Activated B cell treated with CpG ODN at 0.5 μM for 24 hours (primary cell): Measurements from ENCODE around the gene EIF4EBP3. TPM values are rescaled to one million over a fixed set of nuclear protein-coding genes. Genes with fewer than 3 reads are reported as not detected.
A peak's percentile ranks its signal among the peaks of the same experiment; 100 is the strongest.

Source experiments
- ATAC-seq: fragments of 200-7000 bp; cut with Tn5 transposase; one replicate; pipeline ENCODE4 v1.10.0; 2021; ENCODE audit warnings: low read depth, mild to moderate bottlenecking, moderate library complexity
- CTCF ChIA-PET: fragments of 350-600 bp; sonication (Branson Sonifier 250); formaldehyde crosslinking; loops from one replicate; lab custom pipeline; 2021; ENCODE audit warnings: antibody characterized with exemption; lab: Charles Lee
- POLR2A ChIA-PET: fragments of 350-600 bp; sonication (Branson Sonifier 250); formaldehyde crosslinking; loops from one replicate; lab custom pipeline; 2021; ENCODE audit warnings: antibody characterized with exemption; lab: Charles Lee
- DNase-seq: peaks from one replicate; pipeline ENCODE4 v3.0.0; 2022
- H3K27ac Mint-ChIP-seq: one replicate; pipeline ENCODE4 v1.8.0; 2020; ENCODE audit warnings: mixed read lengths
- H3K27me3 Mint-ChIP-seq: one replicate; pipeline ENCODE4 v1.8.0; 2021; ENCODE audit warnings: mixed read lengths
- H3K36me3 Mint-ChIP-seq: one replicate; pipeline ENCODE4 v1.8.0; 2021; ENCODE audit warnings: low read depth, mixed read lengths
- H3K4me1 Mint-ChIP-seq: one replicate; pipeline ENCODE4 v1.8.0; 2021; ENCODE audit warnings: mixed read lengths
- H3K4me3 Mint-ChIP-seq: one replicate; pipeline ENCODE4 v1.8.0; 2020; ENCODE audit warnings: mild to moderate bottlenecking, mixed read lengths
- H3K9me3 Mint-ChIP-seq: one replicate; pipeline ENCODE4 v1.8.0; 2020; ENCODE audit warnings: mixed read lengths
- CTCF ChIP-seq: fragments of 200-600 bp; IDR thresholded peaks from one replicate; pipeline ENCODE4 v1.8.0; 2022; ENCODE audit warnings: antibody characterized with exemption, mild to moderate bottlenecking
- intact Hi-C: fragments of 100-400 bp; cut with micrococcal nuclease; formaldehyde crosslinking; loops from one replicate; pipeline ENCODE4 v1.15.1; 2024
- total RNA-seq: library from RNA; stranded (reverse); gene quantifications from 2 replicates; pipeline ENCODE4 v1.2.3, GENCODE V29; 2022

Gene EIF4EBP3
- total RNA-seq, 1 donor from 2014 or later, result 14.4 TPM

DNA sequence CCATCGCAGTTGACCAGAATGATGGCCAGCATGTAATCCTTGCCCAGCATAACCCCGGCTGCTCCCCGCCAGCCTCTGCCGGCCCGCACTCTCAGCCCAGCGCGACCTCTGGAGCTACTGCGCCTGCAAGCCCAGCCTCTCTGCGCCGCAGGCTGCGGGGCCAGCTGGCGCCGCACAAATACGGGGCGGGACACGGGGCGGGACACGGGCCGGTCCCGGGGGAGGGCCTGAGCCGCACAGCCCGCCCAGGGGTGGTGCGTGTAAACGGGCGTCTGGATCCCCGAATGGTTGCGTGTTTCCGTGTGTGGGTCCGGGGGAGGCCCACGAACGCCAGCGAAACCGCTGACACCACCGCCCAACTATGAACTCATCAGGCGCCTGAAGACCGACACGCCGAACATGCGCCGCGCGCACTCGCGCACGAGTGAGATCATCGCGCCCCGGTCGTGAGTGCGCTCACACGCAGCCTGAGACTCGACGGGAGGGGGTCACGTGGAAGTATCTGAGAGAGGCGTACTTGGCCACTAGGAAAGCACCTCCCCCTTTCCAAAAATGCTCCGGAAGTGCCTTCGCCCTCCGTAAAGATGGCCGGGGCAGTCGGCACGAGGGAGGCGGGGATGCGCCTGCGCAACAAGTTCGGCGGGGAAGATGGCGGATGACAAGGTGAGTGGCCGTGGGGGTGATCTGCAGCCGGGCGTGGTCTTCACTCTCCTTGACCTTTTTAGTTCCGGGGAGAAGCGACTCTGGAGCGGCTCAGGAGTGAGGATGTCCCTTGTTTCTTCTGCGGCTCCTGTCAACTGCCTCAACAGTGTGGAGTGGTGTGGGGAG, 16.9 kb downstream of the EIF4EBP3 start, which contains the start of the genes APBB3 and SLC35A4:
Gene APBB3, minus strand, starts transcription at position 403 of the 828 bp plus-strand sequence. Its CDS starts 353 bp downstream, at position 50.
Gene SLC35A4, plus strand, starts transcription at position 633 of the 828 bp plus-strand sequence. CDS start 2,342 bp downstream, outside the sequence.
- DNase-seq, result peak; percentile 89
- TF ChIP-seq CTCF, result no peak
- ChIA-PET POLR2A (interaction anchor here (0.6 to 3.6 kb wide), 10 partner anchors 13 to 136 kb away, joined by 3 to 39 read pairs (median 5); partner anchors contain the start of genes EIF4EBP3, IK, NDUFA2 and ZMAT2), CTCF (no interaction called here)
- intact Hi-C loops, result loop anchor here (1.0 kb wide), 10 partner anchors 8 to 389 kb away; partner anchors contain the start of genes ANKHD1, CYSTM1, EIF4EBP3 and HARS1
- Mint-ChIP-seq H3K27me3 (no peaks in the 10 kb centered on the region), H3K4me3 (peak within 1 kb of the TSS; percentile 98), H3K4me1 (peaks cover 57% of the 10 kb centered on the region), H3K9me3 (no peaks in the 10 kb centered on the region), H3K36me3 (peaks cover 44% of the 10 kb centered on the region), H3K27ac (peak within 1 kb of the TSS; percentile 90)
- ATAC-seq, result peak; percentile 90

GRCh38 chr5:140565024-140565779, 17.7 kb downstream of the EIF4EBP3 start:
- no peaks in the 10 kb centered on the region for H3K9me3 Mint-ChIP-seq
- POLR2A ChIA-PET, result interaction anchor here (1.3 to 3.6 kb wide), 5 partner anchors 8 to 164 kb away, joined by 4 to 39 read pairs (median 7); partner anchors contain the start of genes EIF4EBP3, IK, NDUFA2 and SRA1

GRCh38 chr5:140565780-140566095, 18.3 kb downstream of the EIF4EBP3 start:
- Mint-ChIP-seq H3K36me3 (peaks cover 40% of the 10 kb centered on the region), H3K4me3 (peak overlapping the region; percentile 98), H3K27ac (peak overlapping the region; percentile 90), H3K4me1 (peaks cover 68% of the 10 kb centered on the region), H3K9me3 (no peaks in the 10 kb centered on the region), H3K27me3 (no peaks in the 10 kb centered on the region)
- ATAC-seq, result no peak
- DNase-seq, result no peak
- CTCF ChIA-PET, result no interaction called here
- POLR2A ChIA-PET, result interaction anchor here (1.3 to 3.6 kb wide), 6 partner anchors 9 to 165 kb away, joined by 3 to 39 read pairs (median 6); partner anchors contain the start of genes ANKHD1, EIF4EBP3, IK and NDUFA2
- no peak for TF ChIP-seq CTCF
- intact Hi-C loops, result no loop called here

More at GRCh38 chr5:140565024-140565779, 17.7 kb downstream of the EIF4EBP3 start:
- H3K4me1 Mint-ChIP-seq, result peaks cover 65% of the 10 kb centered on the region
- TF ChIP-seq CTCF, result no peak
- ATAC-seq, result no peak
- no peaks in the 10 kb centered on the region for H3K27me3 Mint-ChIP-seq
- H3K36me3 Mint-ChIP-seq, result peaks cover 43% of the 10 kb centered on the region
- no peak for DNase-seq
- peak overlapping the region; percentile 98 for H3K4me3 Mint-ChIP-seq
- intact Hi-C loops, result no loop called here
- CTCF ChIA-PET, result no interaction called here
- H3K27ac Mint-ChIP-seq, result peak overlapping the region; percentile 90

DNA sequence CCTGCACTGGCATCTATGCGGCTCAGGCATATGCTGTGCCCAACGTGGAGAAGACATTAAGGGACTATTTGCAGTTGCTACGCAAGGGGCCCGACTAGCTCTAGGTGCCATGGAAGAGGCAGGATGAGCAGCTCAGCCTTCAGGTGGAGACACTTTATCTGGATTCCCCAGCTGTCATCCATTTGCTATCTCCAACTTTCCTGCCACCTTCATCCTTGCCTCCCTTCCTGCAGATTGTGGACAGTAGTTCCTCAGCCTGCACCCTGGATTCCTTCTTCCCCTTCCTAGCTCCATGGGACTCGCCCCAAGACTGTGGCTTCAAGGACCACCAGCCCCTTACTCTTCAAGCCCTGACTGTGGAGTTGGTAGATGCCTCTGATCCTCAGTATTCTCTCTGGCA, 19.2 kb downstream of the EIF4EBP3 start:
- Mint-ChIP-seq H3K27me3 (no peaks in the 10 kb centered on the region), H3K9me3 (no peaks in the 10 kb centered on the region), H3K4me1 (peaks cover 66% of the 10 kb centered on the region), H3K36me3 (peaks cover 38% of the 10 kb centered on the region), H3K4me3 (peak overlapping the region; percentile 24), H3K27ac (no peak overlapping the region)
- CTCF ChIA-PET, result no interaction called here
- ATAC-seq, result no peak
- intact Hi-C loops, result no loop called here
- no peak for DNase-seq
- TF ChIP-seq CTCF, result no peak
- POLR2A ChIA-PET, result interaction anchor here (1.5 to 1.6 kb wide), 3 partner anchors 10 to 165 kb away, joined by 3 to 7 read pairs (median 5); partner anchors contain the start of genes ANKHD1 and SRA1
